ENCODE measurements around the gene RYK. TPM values are rescaled to one million over a fixed set of nuclear protein-coding genes. Genes with fewer than 3 reads are reported as not detected.
"Not testable (repeated sequence)": the region's sequence is repeated elsewhere in the genome, so short reads cannot be mapped to it uniquely, and the experiment has no call there.

RYK gene
- total RNA-seq, 6 experiments from 2014 or later: 15.9 to 28.5 (median 17.9) TPM

- TF ChIP-seq POLR2A (IDR thresholded peaks at IDR 0.05) (no peak), CTCF (IDR thresholded peaks at IDR 0.05) (peak; percentile 88 to 98 (median 96))
- Histone ChIP-seq H3K27me3 (no peaks in the 10 kb centered on the region), H3K36me3 (peaks cover 0 to 10% (median 1%) of the 10 kb centered on the region in 4 donors), H3K4me1 (no peaks in the 10 kb centered on the region), H3K9me3 (no peaks in the 10 kb centered on the region), H3K4me3 (no peak overlapping the region), H3K27ac (no peak overlapping the region)
- intact Hi-C loops (cut with DNase I): loop anchor here (2.0 to 10.0 kb wide), 2 partner anchors 86 to 92 kb away; no protein-coding TSS in a partner anchor
- WGBS (ENCODE audit: insufficient coverage, low coverage, low lambda C conversion rate, missing lambda C conversion rate): 12% methylated on average over 3 of the region's 3 CpGs
- peak; percentile 73 to 84 (median 76) for DNase-seq
- peak; percentile 91 to 95 (median 94) for ATAC-seq
Observed at GRCh38 chr3:134212967-134213665, 37.5 kb downstream of the RYK start.

- Histone ChIP-seq H3K27me3 (no peaks in the 10 kb centered on the region), H3K36me3 (peaks cover 0 to 10% (median 1%) of the 10 kb centered on the region in 4 donors), H3K27ac (no peak overlapping the region), H3K9me3 (no peaks in the 10 kb centered on the region), H3K4me1 (no peaks in the 10 kb centered on the region), H3K4me3 (no peak overlapping the region)
- WGBS (ENCODE audit: insufficient coverage, low coverage, low lambda C conversion rate, missing lambda C conversion rate): 56% methylated on average over 1 of the region's 2 CpGs
- TF ChIP-seq POLR2A (IDR thresholded peaks at IDR 0.05) (no peak), CTCF (IDR thresholded peaks at IDR 0.05) (peak; percentile 19 to 53 (median 37))
- ATAC-seq (peak; percentile 28 to 57 (median 49)), DNase-seq (no peak)
- intact Hi-C loops (cut with DNase I): loop anchor here (2.0 to 10.0 kb wide), 2 partner anchors 87 to 93 kb away; no protein-coding TSS in a partner anchor
Observed at GRCh38 chr3:134211797-134212196, 38.9 kb downstream of the RYK start.

GRCh38 chr3:134205451-134205850 lies 45.2 kb downstream of the RYK start:
- no peak overlapping the region for H3K27ac ChIP-seq
- 96% methylated on average over 4 of the region's 4 CpGs for WGBS (ENCODE audit: insufficient coverage, low coverage, low lambda C conversion rate, missing lambda C conversion rate)
- no peaks in the 10 kb centered on the region for H3K27me3 ChIP-seq
- TF ChIP-seq POLR2A (IDR thresholded peaks at IDR 0.05): no peak
- TF ChIP-seq CTCF (IDR thresholded peaks at IDR 0.05): no peak
- H3K36me3 ChIP-seq: peaks cover 0 to 9% (median 1%) of the 10 kb centered on the region in 4 donors
- no peak for DNase-seq
- intact Hi-C loops (cut with DNase I): no loop called here
- ATAC-seq: no peak
- no peaks in the 10 kb centered on the region for H3K4me1 ChIP-seq
- no peaks in the 10 kb centered on the region for H3K9me3 ChIP-seq
- H3K4me3 ChIP-seq: no peak overlapping the region

GRCh38 chr3:134201201-134202130 lies 49.2 kb downstream of the RYK start:
- Histone ChIP-seq H3K4me3 (no peak overlapping the region), H3K27ac (no peak overlapping the region), H3K4me1 (no peaks in the 10 kb centered on the region), H3K27me3 (no peaks in the 10 kb centered on the region), H3K36me3 (peaks cover 0 to 5% (median 1%) of the 10 kb centered on the region in 4 donors), H3K9me3 (no peaks in the 10 kb centered on the region)
- intact Hi-C loops (cut with DNase I): no loop called here
- DNase-seq (no peak), ATAC-seq (no peak)
- 97% methylated on average over 8 of the region's 8 CpGs for WGBS (ENCODE audit: insufficient coverage, low coverage, low lambda C conversion rate, missing lambda C conversion rate)
- no peak for TF ChIP-seq POLR2A (IDR thresholded peaks at IDR 0.05)

GRCh38 chr3:134199880-134200279 lies 50.8 kb downstream of the RYK start:
- H3K4me3 ChIP-seq; DNase-seq; H3K27me3 ChIP-seq; H3K4me1 ChIP-seq; H3K36me3 ChIP-seq; intact Hi-C loops (cut with DNase I); ATAC-seq; H3K27ac ChIP-seq; H3K9me3 ChIP-seq: not testable (repeated sequence)
- WGBS (ENCODE audit: insufficient coverage, low coverage, low lambda C conversion rate, missing lambda C conversion rate): 88% methylated on average over 2 of the region's 8 CpGs
